Activated T-helper 1 cell treated with Interleukin-2 at 50 U/mL for 16 hours (primary cell): ENCODE results near the gene PHLDA3.

Source experiments
- DNase-seq: peaks from one replicate; pipeline ENCODE4 v3.0.0-alpha.2; 2020; ENCODE audit warnings: low read depth

PHLDA3 gene

DNA sequence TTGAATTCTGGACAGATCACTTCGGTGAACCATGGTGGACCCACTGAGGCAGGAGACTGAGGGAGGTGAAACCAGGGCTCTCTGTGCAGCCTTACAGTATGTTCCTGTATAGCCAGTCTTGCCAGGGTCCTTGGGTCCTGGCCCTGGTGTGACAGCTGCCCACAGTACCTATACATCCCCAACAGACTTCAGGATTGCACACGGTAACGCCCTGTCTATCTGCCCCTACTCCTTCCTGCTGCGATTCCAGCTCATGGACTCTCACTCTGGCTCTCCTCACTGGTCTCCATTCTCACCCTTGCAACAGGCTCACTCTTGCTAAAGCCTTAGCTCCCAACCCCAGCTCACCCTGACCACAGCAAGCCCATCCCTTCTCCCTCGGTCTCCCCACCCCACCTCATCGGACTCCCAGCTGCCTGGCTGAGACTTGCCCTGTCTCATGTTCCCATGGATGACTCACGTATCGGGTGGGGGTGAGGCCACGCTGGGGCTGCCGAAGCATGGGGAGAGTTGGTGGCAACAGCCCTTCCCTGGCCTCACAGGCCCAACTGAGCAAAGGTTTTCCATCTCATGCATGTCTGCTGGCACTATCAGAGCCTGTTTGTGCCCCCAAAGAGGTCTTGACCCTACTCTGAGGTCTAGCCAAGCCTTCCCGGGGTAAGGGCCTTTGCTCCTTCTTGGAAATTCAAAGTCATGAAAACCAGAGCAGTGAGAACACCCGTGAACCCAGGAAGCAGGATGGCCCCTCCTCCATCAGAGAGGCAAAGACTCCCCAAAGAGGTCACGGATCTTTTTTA, 7.1 kb downstream of the PHLDA3 start:
- DNase-seq: no peak

- no peak for DNase-seq
Observed at GRCh38 chr1:201460814-201461644, 8.0 kb downstream of the PHLDA3 start.

DNA sequence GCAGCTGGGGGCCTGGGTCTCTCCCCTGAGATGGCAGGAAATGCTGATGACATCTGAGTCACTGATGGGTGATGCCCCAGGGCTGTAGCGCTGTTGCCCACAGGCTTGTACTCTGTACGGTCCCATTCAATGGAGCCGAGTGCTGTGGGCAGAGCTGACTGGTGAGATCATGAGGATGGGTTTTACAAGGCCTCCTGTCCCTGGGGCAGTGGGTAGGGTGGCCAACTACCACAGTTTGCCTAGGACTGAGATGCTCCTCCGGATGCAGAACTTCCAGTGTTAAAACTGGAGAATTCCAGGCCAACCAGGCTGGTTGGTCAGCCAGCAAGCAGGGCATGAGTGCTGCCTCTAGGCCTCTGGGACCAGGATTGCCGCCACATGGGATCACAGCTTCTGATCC, 9.2 kb downstream of the PHLDA3 start:
- DNase-seq: no peak

DNA sequence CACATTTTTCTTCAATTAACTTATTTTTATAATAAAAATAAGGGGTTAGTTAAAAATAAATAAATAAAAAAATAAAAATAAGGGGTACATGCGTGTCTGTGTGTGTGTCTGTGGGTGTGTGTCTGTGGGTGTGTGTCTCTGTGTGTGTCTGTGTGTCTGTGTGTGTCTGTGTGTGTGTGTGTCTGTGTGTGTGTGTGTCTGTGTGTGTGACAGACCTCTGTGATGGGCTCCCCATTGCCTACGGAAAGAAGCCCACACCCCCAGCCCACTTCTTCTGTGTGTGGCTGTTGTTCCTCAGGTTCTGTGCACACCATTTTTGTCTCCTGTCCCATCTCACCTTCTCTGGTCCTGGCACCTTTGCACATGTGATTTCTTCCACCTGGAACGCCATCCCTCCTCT, 9.9 kb downstream of the PHLDA3 start:
- DNase-seq: no peak

DNA sequence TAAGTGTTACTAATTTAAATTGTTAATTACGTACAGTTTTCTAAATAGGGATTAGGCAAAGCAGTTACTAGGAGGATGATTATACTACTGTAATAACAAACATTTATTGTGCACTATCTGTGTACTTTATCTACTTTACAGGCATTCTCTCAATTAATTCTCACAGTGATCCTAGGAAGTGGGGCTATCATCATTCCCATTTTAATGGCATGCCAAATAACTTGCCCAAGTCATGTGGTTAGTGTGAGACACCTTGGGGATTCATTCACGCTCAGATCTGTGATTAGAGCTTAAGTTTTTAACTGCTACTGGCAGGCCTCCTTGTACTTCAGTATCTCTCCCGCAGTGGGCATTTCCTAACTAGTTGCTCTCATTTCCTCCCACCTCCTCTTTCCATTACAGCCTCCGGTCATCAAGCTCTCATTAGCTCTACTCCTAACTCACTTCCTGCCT, 11.5 kb downstream of the PHLDA3 start:
- no peak for DNase-seq

- DNase-seq: no peak
Observed at GRCh38 chr1:201456499-201457309, 12.3 kb downstream of the PHLDA3 start.

- no peak for DNase-seq
Observed at GRCh38 chr1:201455098-201455497, 13.9 kb downstream of the PHLDA3 start.

DNA sequence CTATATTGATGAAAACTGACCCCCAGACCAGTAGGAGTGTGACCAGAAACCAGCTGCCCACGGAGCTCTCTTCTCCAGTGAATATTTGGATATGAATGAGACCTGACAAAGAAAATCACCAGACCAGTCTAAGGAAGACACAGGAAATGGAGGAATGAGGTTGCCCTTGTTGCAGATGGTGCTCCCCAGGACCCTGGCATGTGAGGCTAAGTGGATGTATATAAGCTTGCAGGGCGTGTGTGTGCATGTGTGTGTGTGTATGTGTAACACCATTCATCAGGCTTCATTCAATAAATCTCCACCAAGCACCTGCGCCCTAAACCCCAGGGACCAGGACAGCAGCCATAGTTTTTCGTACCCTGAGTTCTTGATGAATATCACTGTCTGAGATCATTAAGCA, 14.4 kb downstream of the PHLDA3 start:
- DNase-seq: no peak

DNA sequence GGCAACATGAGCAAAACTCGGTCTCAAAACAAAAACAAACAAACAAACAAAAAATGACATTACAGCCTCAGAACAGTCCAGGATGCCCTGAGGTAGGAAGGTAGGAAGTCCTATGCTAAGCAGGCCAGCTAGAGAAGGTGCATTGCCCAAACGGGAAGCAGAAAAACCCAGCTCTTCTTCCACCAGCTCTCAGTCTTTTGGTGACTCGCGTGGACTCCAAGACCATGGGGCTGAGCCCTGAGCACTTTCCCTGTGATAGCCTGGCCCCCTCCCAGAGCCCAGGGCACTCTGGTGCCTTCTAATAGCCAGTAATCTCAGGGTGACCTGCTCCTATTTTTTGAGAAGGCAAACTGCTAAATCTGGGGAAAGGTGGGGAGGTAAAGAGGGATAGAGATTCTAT, 16.1 kb downstream of the PHLDA3 start:
- no peak for DNase-seq

DNA sequence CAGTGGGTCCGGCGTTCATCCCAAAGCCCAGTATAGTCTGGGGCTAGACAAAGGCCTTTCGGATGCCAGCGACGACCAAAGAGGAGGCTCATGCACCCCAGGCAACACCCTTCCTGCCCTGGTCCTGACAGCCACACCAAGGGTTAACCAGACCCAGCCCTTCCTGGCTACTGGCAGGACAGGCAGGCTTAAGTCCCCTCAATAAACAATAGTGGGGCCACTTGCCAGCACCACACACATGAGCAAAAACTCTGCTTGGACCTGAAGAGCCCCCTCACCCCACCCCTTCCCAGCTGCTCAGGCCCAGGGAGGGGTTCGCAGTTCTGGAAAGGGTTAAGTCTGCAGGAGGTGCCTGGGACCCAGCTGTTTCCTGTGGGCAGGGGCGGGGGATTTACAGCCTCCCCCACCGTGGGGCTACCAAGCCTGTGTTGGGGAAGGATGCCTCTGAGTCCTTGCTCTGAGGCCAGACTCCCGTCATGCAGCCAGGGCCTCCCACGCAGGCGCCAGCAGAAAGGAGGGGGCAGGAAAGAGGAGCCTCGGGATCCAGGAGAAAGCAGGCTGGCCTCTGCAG, 18.2 kb downstream of the PHLDA3 start:
- no peak for DNase-seq

DNA sequence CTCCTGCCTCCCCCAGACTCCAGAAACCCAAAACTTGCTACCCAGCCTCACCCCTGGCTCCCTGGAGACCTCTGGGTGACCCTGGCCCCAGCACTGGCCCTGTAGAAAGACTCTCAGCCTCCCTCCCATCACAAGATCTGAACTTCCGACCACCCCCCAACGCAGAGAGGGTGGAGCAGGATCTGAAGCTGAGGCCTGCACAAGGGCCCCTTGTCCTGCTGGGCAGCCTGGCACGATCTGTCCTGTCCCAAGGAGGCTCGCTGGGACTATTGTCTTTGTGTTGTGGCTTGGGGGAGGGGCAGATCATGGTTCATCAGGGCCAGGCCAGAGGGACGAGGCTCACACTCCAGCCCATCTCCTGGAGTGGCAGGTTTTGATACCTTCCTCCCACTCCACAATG, 20.0 kb downstream of the PHLDA3 start:
- no peak for DNase-seq

DNA sequence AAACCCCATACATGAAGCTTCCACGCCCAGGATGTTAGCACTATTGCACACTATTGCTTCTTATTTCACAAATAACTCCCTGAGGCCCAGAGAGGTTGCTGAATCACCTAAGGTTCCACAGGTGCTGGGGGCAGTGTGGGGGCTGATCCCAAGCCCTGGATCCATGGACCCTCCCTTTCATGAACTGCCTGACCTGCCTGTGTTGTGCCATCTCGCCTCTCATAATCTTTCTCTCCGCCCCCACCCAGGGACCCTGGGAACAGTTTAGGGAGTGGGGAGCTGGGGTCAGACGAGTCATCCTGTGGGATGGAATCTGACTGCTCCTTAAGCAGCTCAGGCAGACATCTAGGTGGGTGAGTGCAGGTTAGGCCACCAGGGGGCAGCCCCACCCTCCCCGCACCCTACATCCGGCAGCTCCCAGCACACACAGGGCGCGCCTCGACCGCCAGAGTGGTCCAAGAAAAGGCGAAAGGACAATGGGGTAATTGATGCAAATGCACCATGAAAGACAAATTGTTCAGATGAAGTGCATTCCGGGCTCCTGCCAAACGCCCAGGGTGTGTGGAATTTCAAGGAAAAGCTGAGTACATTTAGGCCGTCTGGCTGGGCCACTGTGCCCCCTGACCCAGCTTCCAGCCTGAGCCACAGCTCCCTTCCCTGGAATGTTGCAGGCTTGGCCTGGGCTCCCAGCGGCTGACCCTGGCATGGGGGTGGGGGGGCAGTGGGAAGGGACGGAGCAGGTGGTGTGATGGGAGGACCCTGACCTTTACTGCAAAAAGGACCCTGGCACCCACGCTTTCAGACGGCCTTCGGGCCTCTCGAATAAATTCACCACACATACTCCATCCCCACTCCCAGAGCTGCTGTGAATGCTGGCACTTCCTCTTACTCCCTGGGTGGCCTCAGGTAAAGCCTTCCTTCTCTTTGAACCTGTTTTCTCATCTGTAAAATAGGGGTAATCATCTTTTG, 20.8 kb downstream of the PHLDA3 start:
- peak; percentile 29 for DNase-seq

DNA sequence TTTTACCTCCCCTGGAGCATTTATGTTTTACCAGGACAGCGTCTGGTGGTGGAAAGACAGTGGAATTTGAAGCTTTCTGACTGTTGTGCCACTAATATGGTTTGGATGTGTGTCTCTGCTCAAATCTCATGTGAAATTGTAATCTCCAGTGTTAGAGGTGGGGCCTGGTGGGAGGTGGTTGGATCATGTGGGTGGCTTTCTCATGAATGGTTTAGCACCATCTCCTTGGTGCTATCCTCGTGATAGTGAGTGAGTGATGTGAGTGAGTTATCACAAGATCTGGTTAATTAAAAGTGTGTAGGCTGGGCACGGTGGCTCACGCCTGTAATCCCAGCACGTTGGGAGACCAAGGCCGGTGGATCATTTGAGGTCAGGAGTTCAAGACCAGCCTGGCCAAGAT, 23.7 kb downstream of the PHLDA3 start:
- DNase-seq: no peak

DNA sequence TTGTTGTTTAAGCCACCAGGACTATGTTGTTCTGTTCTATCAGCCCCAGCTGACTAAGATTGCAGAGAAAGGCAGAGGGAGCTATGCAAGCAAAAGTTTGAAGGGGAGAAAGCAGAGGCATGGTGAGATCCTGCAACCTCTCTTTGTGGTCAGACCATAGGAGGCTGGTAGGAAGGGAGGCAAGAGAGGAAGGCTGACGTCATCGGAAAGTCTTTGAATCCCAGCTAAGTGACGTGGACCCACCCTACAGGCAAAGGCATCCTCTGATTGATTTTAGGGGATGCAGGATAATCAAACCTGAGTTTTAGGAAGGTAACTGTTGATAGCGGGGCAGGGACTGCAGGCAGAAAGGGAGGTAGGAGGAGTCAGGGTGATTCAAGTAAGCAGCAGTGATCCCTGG, 24.2 kb downstream of the PHLDA3 start:
- no peak for DNase-seq

- DNase-seq: no peak
Observed at GRCh38 chr1:201443747-201444146, 25.2 kb downstream of the PHLDA3 start.

DNA sequence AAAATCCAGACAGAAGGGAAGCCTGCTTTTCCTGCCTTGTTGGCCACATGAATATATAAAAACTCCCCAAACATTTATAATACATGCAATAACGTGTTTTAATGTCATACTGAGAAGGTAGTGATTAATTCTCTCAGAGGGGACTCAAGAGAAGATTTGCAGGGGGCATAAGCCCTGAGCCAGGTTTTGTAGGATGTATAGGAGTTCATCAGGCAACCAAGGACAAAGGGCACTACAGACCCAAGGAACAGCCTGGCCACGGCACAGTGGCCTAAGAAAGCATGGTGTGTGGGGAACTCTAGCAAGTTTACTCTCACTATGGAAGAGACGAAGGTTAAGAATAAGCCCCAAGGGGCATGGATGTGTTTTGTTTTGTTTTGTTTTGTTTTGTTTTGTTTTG, 32.0 kb downstream of the PHLDA3 start:
- DNase-seq: no peak

DNA sequence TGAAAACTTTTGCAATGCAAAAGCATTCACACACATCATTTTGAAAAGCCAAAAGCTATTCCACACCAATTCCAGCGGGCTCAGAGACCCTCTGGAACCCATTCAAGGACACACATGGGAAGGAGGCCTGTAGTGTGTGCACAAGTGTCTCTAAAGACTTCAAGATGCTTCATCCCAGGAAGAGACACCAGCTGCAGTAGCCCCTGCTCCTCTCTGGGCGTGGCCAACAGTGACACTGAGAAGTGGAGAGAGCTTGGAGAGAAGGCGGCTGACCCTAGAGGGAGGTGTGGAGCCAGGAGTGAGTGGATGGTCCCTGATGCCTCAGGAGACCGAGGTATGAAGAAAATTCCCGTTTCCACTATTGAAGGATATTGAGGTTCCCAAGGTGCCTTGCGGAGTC, 32.6 kb downstream of the PHLDA3 start:
- DNase-seq: no peak

DNA sequence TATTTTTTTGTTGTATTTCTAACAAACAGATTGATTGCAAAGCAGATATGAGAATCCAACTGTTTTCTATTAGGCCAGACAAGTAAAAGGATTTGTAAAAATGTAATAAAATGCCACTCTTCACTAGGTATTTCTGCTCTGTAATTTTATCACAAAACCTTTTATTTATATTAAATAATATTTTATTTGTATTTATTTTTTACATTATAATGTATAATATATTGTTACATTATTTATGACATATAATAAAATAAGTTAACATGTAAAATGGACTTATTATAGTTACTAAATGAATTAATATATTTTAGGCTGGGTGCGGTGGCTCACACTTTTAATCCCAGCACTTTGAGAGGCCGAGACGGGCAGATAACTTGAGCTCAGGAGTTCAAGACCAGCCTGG, 34.7 kb downstream of the PHLDA3 start:
- no peak for DNase-seq

GRCh38 chr1:201433609-201434008, 35.4 kb downstream of the PHLDA3 start:
- no peak for DNase-seq

DNA sequence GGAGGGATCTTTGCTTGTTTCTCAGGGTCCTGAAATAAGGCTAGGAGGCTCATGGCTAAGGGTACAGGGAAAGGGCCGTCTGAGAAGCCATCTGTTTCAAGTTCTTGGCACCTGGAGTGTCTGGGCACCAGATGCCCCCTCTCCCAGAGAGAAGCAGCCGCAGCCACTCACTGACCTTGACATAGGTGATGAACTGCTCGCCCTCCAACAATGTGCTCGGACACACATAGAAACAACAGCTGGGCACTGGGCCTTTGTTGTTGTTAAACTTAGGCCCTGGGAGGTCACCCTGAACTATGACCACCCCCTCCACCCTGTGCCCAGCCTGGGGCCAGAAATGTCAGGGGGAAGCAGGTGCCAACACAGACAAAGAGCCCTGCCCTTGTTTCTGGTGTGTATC, 38.2 kb downstream of the PHLDA3 start:
- DNase-seq: no peak
